Endothelial cell of umbilical vein (primary cell): ENCODE results near the gene SPSB2.
"Not testable (repeated sequence)": the region's sequence is repeated elsewhere in the genome, so short reads cannot be mapped to it uniquely, and the experiment has no call there.

Experiments used
- EZH2 ChIP-seq: IDR thresholded peaks from 2 replicates; pipeline ENCODE4 v1.6.1; 2012; ENCODE audit warnings: borderline replicate concordance, low read depth, mild to moderate bottlenecking, moderate library complexity, low read length, inconsistent platforms; ENCODE audit not compliant: severe bottlenecking
- JUN ChIP-seq: IDR thresholded peaks from 2 replicates; pipeline ENCODE4 v1.6.1; 2011; ENCODE audit warnings: borderline replicate concordance, low read depth; ENCODE audit not compliant: insufficient read length, insufficient read depth
- POLR2A ChIP-seq: IDR thresholded peaks from 2 replicates; pipeline ENCODE4 v1.6.1; 2012; ENCODE audit warnings: low read depth, mild to moderate bottlenecking, control low read depth, low read length
- POLR2AphosphoS5 ChIP-seq: IDR thresholded peaks from 2 replicates; pipeline ENCODE4 v1.6.1; 2012; ENCODE audit warnings: low read depth, mild to moderate bottlenecking, control low read depth, low read length, moderate library complexity; ENCODE audit not compliant: insufficient read depth
- TF ChIP-seq, protein P1 (sequence below), 2 donors: IDR thresholded peaks; 1 replicate in 1 of 2; 2 replicates in 1 of 2; pipeline ENCODE4 v1.5.1; 2011; ENCODE audit warnings: low read length in 2 of 2, mild to moderate bottlenecking in 2 of 2, moderate library complexity in 2 of 2, control low read depth in 1 of 2, inconsistent platforms in 1 of 2, low read depth in 1 of 2; ENCODE audit not compliant: insufficient read depth in 1 of 2; ENCODE audit errors: extremely low read depth in 1 of 2
- TF ChIP-seq, protein P2 (sequence below): IDR thresholded peaks from 2 replicates; pipeline ENCODE4 v1.6.1; 2011; ENCODE audit not compliant: insufficient read depth, insufficient read length

- TF ChIP-seq, protein P1, sequence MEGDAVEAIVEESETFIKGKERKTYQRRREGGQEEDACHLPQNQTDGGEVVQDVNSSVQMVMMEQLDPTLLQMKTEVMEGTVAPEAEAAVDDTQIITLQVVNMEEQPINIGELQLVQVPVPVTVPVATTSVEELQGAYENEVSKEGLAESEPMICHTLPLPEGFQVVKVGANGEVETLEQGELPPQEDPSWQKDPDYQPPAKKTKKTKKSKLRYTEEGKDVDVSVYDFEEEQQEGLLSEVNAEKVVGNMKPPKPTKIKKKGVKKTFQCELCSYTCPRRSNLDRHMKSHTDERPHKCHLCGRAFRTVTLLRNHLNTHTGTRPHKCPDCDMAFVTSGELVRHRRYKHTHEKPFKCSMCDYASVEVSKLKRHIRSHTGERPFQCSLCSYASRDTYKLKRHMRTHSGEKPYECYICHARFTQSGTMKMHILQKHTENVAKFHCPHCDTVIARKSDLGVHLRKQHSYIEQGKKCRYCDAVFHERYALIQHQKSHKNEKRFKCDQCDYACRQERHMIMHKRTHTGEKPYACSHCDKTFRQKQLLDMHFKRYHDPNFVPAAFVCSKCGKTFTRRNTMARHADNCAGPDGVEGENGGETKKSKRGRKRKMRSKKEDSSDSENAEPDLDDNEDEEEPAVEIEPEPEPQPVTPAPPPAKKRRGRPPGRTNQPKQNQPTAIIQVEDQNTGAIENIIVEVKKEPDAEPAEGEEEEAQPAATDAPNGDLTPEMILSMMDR (IDR thresholded peaks at IDR 0.05; ENCODE audit: extremely low read depth in 1 of 2, insufficient read depth in 1 of 2, low read depth in 1 of 2, low read length in 2 of 2), result not testable (repeated sequence)
- TF ChIP-seq POLR2AphosphoS5, EZH2, POLR2A, JUN: not testable (repeated sequence)
- TF ChIP-seq, protein P2, sequence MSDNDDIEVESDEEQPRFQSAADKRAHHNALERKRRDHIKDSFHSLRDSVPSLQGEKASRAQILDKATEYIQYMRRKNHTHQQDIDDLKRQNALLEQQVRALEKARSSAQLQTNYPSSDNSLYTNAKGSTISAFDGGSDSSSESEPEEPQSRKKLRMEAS, result not testable (repeated sequence)
Observed at GRCh38 chr12:6888794-6889193, 15.7 kb upstream of the SPSB2 start.
